ENCODE data around the gene DCLRE1C.

DNA sequence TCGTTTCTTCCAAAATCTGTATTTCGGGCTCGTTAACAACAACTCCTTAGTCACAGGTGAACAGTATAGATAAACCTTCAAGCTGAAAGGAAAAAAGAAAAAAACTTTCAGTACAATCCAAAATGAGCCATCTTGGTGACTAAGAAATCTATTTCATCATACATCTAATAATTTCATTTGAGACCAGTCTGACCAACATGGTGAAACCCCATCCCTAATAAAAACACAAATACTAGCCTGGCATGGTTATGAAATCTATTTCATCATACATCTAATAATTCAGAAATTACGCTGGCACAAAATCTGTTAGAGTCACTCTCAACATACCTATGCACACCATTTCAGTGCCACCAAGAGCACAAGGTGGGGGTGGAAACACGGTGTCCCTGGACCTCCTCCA, 8.8 kb downstream of the DCLRE1C start:
- no peak for TF ChIP-seq POLR2A (IDR thresholded peaks at IDR 0.05)
- TF ChIP-seq, protein P1, sequence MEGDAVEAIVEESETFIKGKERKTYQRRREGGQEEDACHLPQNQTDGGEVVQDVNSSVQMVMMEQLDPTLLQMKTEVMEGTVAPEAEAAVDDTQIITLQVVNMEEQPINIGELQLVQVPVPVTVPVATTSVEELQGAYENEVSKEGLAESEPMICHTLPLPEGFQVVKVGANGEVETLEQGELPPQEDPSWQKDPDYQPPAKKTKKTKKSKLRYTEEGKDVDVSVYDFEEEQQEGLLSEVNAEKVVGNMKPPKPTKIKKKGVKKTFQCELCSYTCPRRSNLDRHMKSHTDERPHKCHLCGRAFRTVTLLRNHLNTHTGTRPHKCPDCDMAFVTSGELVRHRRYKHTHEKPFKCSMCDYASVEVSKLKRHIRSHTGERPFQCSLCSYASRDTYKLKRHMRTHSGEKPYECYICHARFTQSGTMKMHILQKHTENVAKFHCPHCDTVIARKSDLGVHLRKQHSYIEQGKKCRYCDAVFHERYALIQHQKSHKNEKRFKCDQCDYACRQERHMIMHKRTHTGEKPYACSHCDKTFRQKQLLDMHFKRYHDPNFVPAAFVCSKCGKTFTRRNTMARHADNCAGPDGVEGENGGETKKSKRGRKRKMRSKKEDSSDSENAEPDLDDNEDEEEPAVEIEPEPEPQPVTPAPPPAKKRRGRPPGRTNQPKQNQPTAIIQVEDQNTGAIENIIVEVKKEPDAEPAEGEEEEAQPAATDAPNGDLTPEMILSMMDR (IDR thresholded peaks at IDR 0.05): no peak
